M059J (cell line): ENCODE data around the gene ARID3C. TPM values are rescaled to one million over a fixed set of nuclear protein-coding genes. Genes with fewer than 3 reads are reported as not detected.

ENCODE experiments used
- DNase-seq: peaks from one replicate; pipeline ENCODE4 v3.0.0-alpha.2; 2012; ENCODE audit warnings: low read depth
- total RNA-seq: library from RNA; depleted of rRNA; stranded (reverse); fragments of >200 nt; shearing (Covaris generic); gene quantifications from 2 replicates; pipeline ENCODE4 v1.2.3, GENCODE V29; 2014; rRNA removed

The ARID3C gene
- total RNA-seq, 1 experiment from 2014 or later, result not detected

- no peak for DNase-seq
Observed at GRCh38 chr9:34577400-34578240, 51.2 kb downstream of the ARID3C start.

GRCh38 chr9:34576597-34577399 lies 52.1 kb downstream of the ARID3C start:
- no peak for DNase-seq

- DNase-seq, result no peak
Observed at GRCh38 chr9:34575862-34576596, 52.8 kb downstream of the ARID3C start.

- no peak for DNase-seq
Observed at GRCh38 chr9:34575241-34575640, 53.6 kb downstream of the ARID3C start.

- no peak for DNase-seq
Observed at GRCh38 chr9:34574571-34574970, 54.3 kb downstream of the ARID3C start.

GRCh38 chr9:34573599-34574325 lies 55.1 kb downstream of the ARID3C start:
- no peak for DNase-seq

GRCh38 chr9:34572628-34573027 lies 56.2 kb downstream of the ARID3C start:
- no peak for DNase-seq

GRCh38 chr9:34572092-34572491 lies 56.8 kb downstream of the ARID3C start:
- DNase-seq, result peak; percentile 27

GRCh38 chr9:34571481-34571810 lies 57.4 kb downstream of the ARID3C start:
- no peak for DNase-seq

Other genes with a start within 250 kb of the ARID3C start
- gene FAM219A, start 170.5 kb downstream of the ARID3C start, total RNA-seq, result 14.6 and 31.1 TPM in 2 replicates
- not detected in 2 replicates for gene DNAI1, start 170.3 kb downstream of the ARID3C start, total RNA-seq
- gene ENHO, start 106.1 kb downstream of the ARID3C start, total RNA-seq, result 0.71 and 2.0 TPM in 2 replicates
- 0.05 and 0.07 TPM in 2 replicates for gene CNTFR, start 39.3 kb downstream of the ARID3C start, total RNA-seq
- gene RPP25L, start 17.0 kb downstream of the ARID3C start, total RNA-seq, result 16.7 and 23.3 TPM in 2 replicates
- gene DCTN3, start 8.6 kb downstream of the ARID3C start, total RNA-seq, result 159 and 180 TPM in 2 replicates
- 108 and 115 TPM in 2 replicates for gene SIGMAR1, start 8.7 kb upstream of the ARID3C start, total RNA-seq
- 13.4 and 20.9 TPM in 2 replicates for gene GALT, start 17.6 kb upstream of the ARID3C start, total RNA-seq
- 13.8 and 16.5 TPM in 2 replicates for gene IL11RA, start 23.1 kb upstream of the ARID3C start, total RNA-seq
- not detected in 2 replicates for gene CCL27, start 33.6 kb upstream of the ARID3C start, total RNA-seq
- gene CCL19, start 62.2 kb upstream of the ARID3C start, total RNA-seq, result not detected in 2 replicates
- not detected in 2 replicates for gene CCL21, start 81.1 kb upstream of the ARID3C start, total RNA-seq